Measurements from ENCODE around the gene APBA1.

DNA sequence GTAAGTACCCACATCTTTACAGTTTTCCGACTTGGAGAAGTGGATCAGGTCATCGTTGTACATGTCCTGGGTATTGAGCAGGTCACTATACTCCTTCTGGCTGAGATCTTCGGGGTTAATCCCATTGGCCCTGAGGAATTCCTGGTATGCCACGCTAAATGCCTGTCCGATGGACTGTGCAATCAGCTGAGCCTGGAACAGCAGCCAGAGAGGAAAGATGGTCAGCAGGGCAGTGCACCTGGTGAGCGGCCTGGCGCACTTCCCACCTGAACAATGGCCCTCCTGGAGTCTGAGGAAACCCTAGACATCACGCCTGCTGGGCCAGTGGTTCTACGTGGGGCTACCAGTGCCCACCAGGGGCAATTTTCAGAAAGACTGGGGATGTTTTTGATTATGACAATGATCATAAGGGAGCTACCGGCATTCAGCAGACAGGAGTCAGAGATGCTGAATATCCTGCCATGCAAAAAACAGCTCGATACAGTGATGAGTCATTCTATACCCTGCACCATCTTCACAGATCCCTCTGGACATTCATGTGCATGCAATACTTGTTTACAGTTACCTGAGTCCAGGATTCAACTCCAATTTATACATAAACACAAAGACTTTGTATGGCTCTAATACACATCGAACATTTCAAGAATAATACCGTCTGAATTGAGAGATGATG, 219.9 kb downstream of the APBA1 start:
- TF ChIP-seq RAD21 (IDR thresholded peaks at IDR 0.05; ENCODE audit: low read length) (no peak), CEBPB (IDR thresholded peaks at IDR 0.05; ENCODE audit: low read depth, low read length) (no peak)
- TF ChIP-seq, protein P1, sequence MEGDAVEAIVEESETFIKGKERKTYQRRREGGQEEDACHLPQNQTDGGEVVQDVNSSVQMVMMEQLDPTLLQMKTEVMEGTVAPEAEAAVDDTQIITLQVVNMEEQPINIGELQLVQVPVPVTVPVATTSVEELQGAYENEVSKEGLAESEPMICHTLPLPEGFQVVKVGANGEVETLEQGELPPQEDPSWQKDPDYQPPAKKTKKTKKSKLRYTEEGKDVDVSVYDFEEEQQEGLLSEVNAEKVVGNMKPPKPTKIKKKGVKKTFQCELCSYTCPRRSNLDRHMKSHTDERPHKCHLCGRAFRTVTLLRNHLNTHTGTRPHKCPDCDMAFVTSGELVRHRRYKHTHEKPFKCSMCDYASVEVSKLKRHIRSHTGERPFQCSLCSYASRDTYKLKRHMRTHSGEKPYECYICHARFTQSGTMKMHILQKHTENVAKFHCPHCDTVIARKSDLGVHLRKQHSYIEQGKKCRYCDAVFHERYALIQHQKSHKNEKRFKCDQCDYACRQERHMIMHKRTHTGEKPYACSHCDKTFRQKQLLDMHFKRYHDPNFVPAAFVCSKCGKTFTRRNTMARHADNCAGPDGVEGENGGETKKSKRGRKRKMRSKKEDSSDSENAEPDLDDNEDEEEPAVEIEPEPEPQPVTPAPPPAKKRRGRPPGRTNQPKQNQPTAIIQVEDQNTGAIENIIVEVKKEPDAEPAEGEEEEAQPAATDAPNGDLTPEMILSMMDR (conservative IDR thresholded peaks at IDR 0.05; ENCODE audit: low read depth, low read length), result no peak

Data from IMR-90 (cell line).